Measurements from ENCODE around the gene ZFYVE27. TPM values are rescaled to one million over a fixed set of nuclear protein-coding genes. Genes with fewer than 3 reads are reported as not detected.
A peak's percentile ranks its signal among the peaks of the same experiment; 100 is the strongest.

The ZFYVE27 gene
- total RNA-seq, 3 donors from 2014 or later: 26.9 to 37.6 (median 29.2) TPM

GRCh38 chr10:97713826-97714400 lies 23.0 kb upstream of the ZFYVE27 start:
- H3K4me1 ChIP-seq: peaks cover 13 to 14% of the 10 kb centered on the region in 2 donors
- TF ChIP-seq CTCF (IDR thresholded peaks at IDR 0.05) (no peak), POLR2AphosphoS5 (IDR thresholded peaks at IDR 0.05) (peak; percentile 25 to 72 (median 57))

GRCh38 chr10:97714401-97715258 lies 22.3 kb upstream of the ZFYVE27 start:
- Histone ChIP-seq H3K27ac (peak overlapping the region; percentile 92 to 93), H3K27me3 (no peaks in the 10 kb centered on the region), H3K4me1 (peaks cover 15 to 20% of the 10 kb centered on the region in 2 donors), H3K9me3 (no peaks in the 10 kb centered on the region), H3K36me3 (no peaks in the 10 kb centered on the region), H3K4me3 (peak overlapping the region; percentile 53 to 89 (median 75))
- intact Hi-C loops (cut with DNase I; ENCODE audit: low total_unique reads): loop anchor here (5.0 to 10.0 kb wide), 2 partner anchors 1127 to 1540 kb away; partner anchors contain the start of gene TM9SF3
- no peak for TF ChIP-seq POLR2A (IDR thresholded peaks at IDR 0.05)
- no peak for TF ChIP-seq CTCF (IDR thresholded peaks at IDR 0.05)
- TF ChIP-seq POLR2AphosphoS5 (IDR thresholded peaks at IDR 0.05): peak in 2 of 3 donors; percentile 19 to 45
- DNase-seq (ENCODE audit: low spot score in 2 of 2): peak; percentile 68 to 72

More at GRCh38 chr10:97713826-97714400, 23.0 kb upstream of the ZFYVE27 start:
- Histone ChIP-seq H3K27me3 (no peaks in the 10 kb centered on the region), H3K9me3 (no peaks in the 10 kb centered on the region), H3K36me3 (no peaks in the 10 kb centered on the region), H3K4me3 (peak overlapping the region; percentile 53 to 89 (median 75)), H3K27ac (peak overlapping the region; percentile 92 to 93)
- peak; percentile 65 to 66 for DNase-seq (ENCODE audit: low spot score in 2 of 2)
- intact Hi-C loops (cut with DNase I; ENCODE audit: low total_unique reads): loop anchor here (10.0 kb wide), 1 partner anchor 1541 kb away; no protein-coding TSS in a partner anchor

GRCh38 chr10:97715259-97715874 lies 21.6 kb upstream of the ZFYVE27 start:
- H3K4me3 ChIP-seq: peak overlapping the region; percentile 53 to 89 (median 75)
- intact Hi-C loops (cut with DNase I; ENCODE audit: low total_unique reads): loop anchor here (5.0 to 10.0 kb wide), 2 partner anchors 1128 to 1539 kb away; partner anchors contain the start of gene TM9SF3
- H3K9me3 ChIP-seq: no peaks in the 10 kb centered on the region
- H3K27me3 ChIP-seq: no peaks in the 10 kb centered on the region
- no peaks in the 10 kb centered on the region for H3K36me3 ChIP-seq
- TF ChIP-seq POLR2A (IDR thresholded peaks at IDR 0.05): no peak
- TF ChIP-seq CTCF (IDR thresholded peaks at IDR 0.05): no peak
- TF ChIP-seq POLR2AphosphoS5 (IDR thresholded peaks at IDR 0.05): no peak
- no peak for DNase-seq (ENCODE audit: low spot score in 2 of 2)
- peak overlapping the region; percentile 92 to 93 for H3K27ac ChIP-seq
- peaks cover 15 to 21% of the 10 kb centered on the region in 2 donors for H3K4me1 ChIP-seq

- H3K4me1 ChIP-seq: peaks cover 15 to 21% of the 10 kb centered on the region in 2 donors
- peak overlapping the region; percentile 92 to 93 for H3K27ac ChIP-seq
- H3K27me3 ChIP-seq: no peaks in the 10 kb centered on the region
Measured at GRCh38 chr10:97717627-97718026, 19.3 kb upstream of the ZFYVE27 start.

More at GRCh38 chr10:97717627-97718026, 19.3 kb upstream of the ZFYVE27 start:
- Histone ChIP-seq H3K9me3 (no peaks in the 10 kb centered on the region), H3K36me3 (no peaks in the 10 kb centered on the region), H3K4me3 (peak overlapping the region in 1 of 3 donors; percentile 41)
- intact Hi-C loops (cut with DNase I; ENCODE audit: low total_unique reads): loop anchor here (5.0 to 10.0 kb wide), 2 partner anchors 1130 to 1537 kb away; partner anchors contain the start of gene TM9SF3
- no peak for TF ChIP-seq CTCF (IDR thresholded peaks at IDR 0.05)
- no peak for TF ChIP-seq POLR2A (IDR thresholded peaks at IDR 0.05)
- DNase-seq (ENCODE audit: low spot score in 2 of 2): no peak
